ENCODE measurements around the gene STXBP5.

DNA sequence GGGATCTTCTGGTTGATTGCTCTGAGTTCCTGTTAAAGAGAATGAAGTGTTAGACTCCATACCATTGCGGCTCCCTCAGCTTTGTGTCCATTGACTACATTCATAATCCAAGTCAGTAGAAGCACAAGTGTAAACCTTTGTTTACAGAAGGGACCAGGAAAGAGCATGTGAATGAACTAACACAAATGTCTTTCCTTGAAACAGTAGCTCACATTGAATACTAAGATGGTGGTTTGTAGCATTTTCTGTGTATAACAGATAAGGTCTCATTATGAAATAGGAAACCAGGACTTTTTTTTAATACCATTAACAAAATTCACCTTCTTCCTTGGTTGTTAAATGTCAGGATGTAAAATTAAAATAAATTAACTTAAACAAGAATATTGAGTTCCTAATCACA is 8.4 kb downstream of the STXBP5 start:
- TF ChIP-seq, protein P1, sequence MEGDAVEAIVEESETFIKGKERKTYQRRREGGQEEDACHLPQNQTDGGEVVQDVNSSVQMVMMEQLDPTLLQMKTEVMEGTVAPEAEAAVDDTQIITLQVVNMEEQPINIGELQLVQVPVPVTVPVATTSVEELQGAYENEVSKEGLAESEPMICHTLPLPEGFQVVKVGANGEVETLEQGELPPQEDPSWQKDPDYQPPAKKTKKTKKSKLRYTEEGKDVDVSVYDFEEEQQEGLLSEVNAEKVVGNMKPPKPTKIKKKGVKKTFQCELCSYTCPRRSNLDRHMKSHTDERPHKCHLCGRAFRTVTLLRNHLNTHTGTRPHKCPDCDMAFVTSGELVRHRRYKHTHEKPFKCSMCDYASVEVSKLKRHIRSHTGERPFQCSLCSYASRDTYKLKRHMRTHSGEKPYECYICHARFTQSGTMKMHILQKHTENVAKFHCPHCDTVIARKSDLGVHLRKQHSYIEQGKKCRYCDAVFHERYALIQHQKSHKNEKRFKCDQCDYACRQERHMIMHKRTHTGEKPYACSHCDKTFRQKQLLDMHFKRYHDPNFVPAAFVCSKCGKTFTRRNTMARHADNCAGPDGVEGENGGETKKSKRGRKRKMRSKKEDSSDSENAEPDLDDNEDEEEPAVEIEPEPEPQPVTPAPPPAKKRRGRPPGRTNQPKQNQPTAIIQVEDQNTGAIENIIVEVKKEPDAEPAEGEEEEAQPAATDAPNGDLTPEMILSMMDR (IDR thresholded peaks at IDR 0.05; ENCODE audit: low read length): no peak
- no peak for TF ChIP-seq EZH2 (IDR thresholded peaks at IDR 0.05; ENCODE audit: borderline replicate concordance, low read length)
